Measurements from ENCODE around the gene PPM1B. TPM values are rescaled to one million over a fixed set of nuclear protein-coding genes. Genes with fewer than 3 reads are reported as not detected.
"Not testable (repeated sequence)": the region's sequence is repeated elsewhere in the genome, so short reads cannot be mapped to it uniquely, and the experiment has no call there.

The PPM1B gene
- polyA plus RNA-seq, 3 donors, result 17.2 to 31.6 (median 24.5) TPM

- no peak overlapping the region for H3K27ac ChIP-seq (ENCODE audit: low read depth, low read length)
- 44 to 64% (median 45%) methylated on average over 2 of the region's 2 CpGs for WGBS, 3 donors
These were observed 64.9 kb downstream of the PPM1B start for GRCh38 chr2:44233450-44234128.

- H3K27ac ChIP-seq (ENCODE audit: low read depth, low read length), result no peak overlapping the region
- 48 to 83% (median 59%) methylated on average over 2 of the region's 2 CpGs for WGBS, 3 donors
These were observed 68.5 kb downstream of the PPM1B start for GRCh38 chr2:44237221-44237620.

- H3K27ac ChIP-seq (ENCODE audit: low read depth, low read length), result no peak overlapping the region
- 60 to 71% (median 68%) methylated on average over 2 of the region's 2 CpGs for whole genome bisulfite sequencing, 3 donors
These were observed 74.2 kb downstream of the PPM1B start for GRCh38 chr2:44242904-44243303.

- no peak overlapping the region for H3K27ac ChIP-seq (ENCODE audit: low read depth, low read length)
- WGBS, 3 donors, result 1 to 5% (median 2%) methylated on average over 12 of the region's 12 CpGs
These were observed 75.6 kb downstream of the PPM1B start for GRCh38 chr2:44244135-44244871.

GRCh38 chr2:44245083-44245861, 76.6 kb downstream of the PPM1B start:
- 17 to 59% (median 51%) methylated on average over 3 of the region's 3 CpGs for WGBS, 3 donors
- no peak overlapping the region for H3K27ac ChIP-seq (ENCODE audit: low read depth, low read length)

GRCh38 chr2:44246436-44246835, 77.8 kb downstream of the PPM1B start:
- no peak overlapping the region for H3K27ac ChIP-seq (ENCODE audit: low read depth, low read length)
- WGBS, 3 donors, result 59 to 83% (median 71%) methylated on average over 1 of the region's 1 CpG

- H3K27ac ChIP-seq (ENCODE audit: low read depth, low read length), result no peak overlapping the region
- WGBS, 3 donors, result 64 to 86% (median 69%) methylated on average over 3 of the region's 3 CpGs
These were observed 78.2 kb downstream of the PPM1B start for GRCh38 chr2:44246840-44247369.

GRCh38 chr2:44247924-44248323, 79.2 kb downstream of the PPM1B start:
- no peak overlapping the region for H3K27ac ChIP-seq (ENCODE audit: low read depth, low read length)
- 84 to 92% (median 86%) methylated on average over 3 of the region's 3 CpGs for WGBS, 3 donors

- not testable (repeated sequence) for H3K27ac ChIP-seq (ENCODE audit: low read depth, low read length)
- 94 to 95% (median 94%) methylated on average over 6 of the region's 6 CpGs for WGBS, 3 donors
These were observed 80.6 kb downstream of the PPM1B start for GRCh38 chr2:44249269-44249668.

- 54 to 70% (median 58%) methylated on average over 3 of the region's 3 CpGs for WGBS, 3 donors
- H3K27ac ChIP-seq (ENCODE audit: low read depth, low read length), result no peak overlapping the region
These were observed 81.7 kb downstream of the PPM1B start for GRCh38 chr2:44250376-44250775.

- WGBS, 3 donors, result 74 to 99% (median 94%) methylated on average over 2 of the region's 2 CpGs
- no peak overlapping the region for H3K27ac ChIP-seq (ENCODE audit: low read depth, low read length)
These were observed 85.3 kb downstream of the PPM1B start for GRCh38 chr2:44254023-44254422.

GRCh38 chr2:44255704-44256103, 87.0 kb downstream of the PPM1B start:
- 90 to 96% (median 93%) methylated on average over 3 of the region's 3 CpGs for WGBS, 3 donors
- not testable (repeated sequence) for H3K27ac ChIP-seq (ENCODE audit: low read depth, low read length)

GRCh38 chr2:44257802-44258201, 89.1 kb downstream of the PPM1B start:
- WGBS, 3 donors, result 91 to 100% (median 98%) methylated on average over 1 of the region's 1 CpG
- not testable (repeated sequence) for H3K27ac ChIP-seq (ENCODE audit: low read depth, low read length)

GRCh38 chr2:44267269-44267795, 98.7 kb downstream of the PPM1B start:
- 71 to 91% (median 78%) methylated on average over 3 of the region's 3 CpGs for WGBS, 3 donors
- no peak overlapping the region for H3K27ac ChIP-seq (ENCODE audit: low read depth, low read length)

GRCh38 chr2:44267796-44268648, 99.3 kb downstream of the PPM1B start:
- 65 to 71% (median 67%) methylated on average over 7 of the region's 7 CpGs for WGBS, 3 donors
- no peak overlapping the region for H3K27ac ChIP-seq (ENCODE audit: low read depth, low read length)

GRCh38 chr2:44269831-44270230, 101.2 kb downstream of the PPM1B start:
- WGBS, 3 donors, result 52 to 81% (median 68%) methylated on average over 1 of the region's 1 CpG
- H3K27ac ChIP-seq (ENCODE audit: low read depth, low read length), result no peak overlapping the region

- H3K27ac ChIP-seq (ENCODE audit: low read depth, low read length), result no peak overlapping the region
- WGBS, 3 donors, result 94 to 97% (median 96%) methylated on average over 7 of the region's 7 CpGs
These were observed 102.6 kb downstream of the PPM1B start for GRCh38 chr2:44271296-44271695.

GRCh38 chr2:44273076-44273475, 104.4 kb downstream of the PPM1B start:
- WGBS, 3 donors, result 66 to 77% (median 66%) methylated on average over 3 of the region's 3 CpGs

More at GRCh38 chr2:44273076-44273475, 104.4 kb downstream of the PPM1B start:
- no peak overlapping the region for H3K27ac ChIP-seq (ENCODE audit: low read depth, low read length)

Data from adipose tissue (tissue), 3 donors.